ENCODE results near the gene SPI1. TPM values are rescaled to one million over a fixed set of nuclear protein-coding genes. Genes with fewer than 3 reads are reported as not detected.
"Not testable (repeated sequence)": the region's sequence is repeated elsewhere in the genome, so short reads cannot be mapped to it uniquely, and the experiment has no call there.

Gene SPI1
- total RNA-seq, 2 experiments from 2014 or later: 2.9 to 3.5 TPM

DNA sequence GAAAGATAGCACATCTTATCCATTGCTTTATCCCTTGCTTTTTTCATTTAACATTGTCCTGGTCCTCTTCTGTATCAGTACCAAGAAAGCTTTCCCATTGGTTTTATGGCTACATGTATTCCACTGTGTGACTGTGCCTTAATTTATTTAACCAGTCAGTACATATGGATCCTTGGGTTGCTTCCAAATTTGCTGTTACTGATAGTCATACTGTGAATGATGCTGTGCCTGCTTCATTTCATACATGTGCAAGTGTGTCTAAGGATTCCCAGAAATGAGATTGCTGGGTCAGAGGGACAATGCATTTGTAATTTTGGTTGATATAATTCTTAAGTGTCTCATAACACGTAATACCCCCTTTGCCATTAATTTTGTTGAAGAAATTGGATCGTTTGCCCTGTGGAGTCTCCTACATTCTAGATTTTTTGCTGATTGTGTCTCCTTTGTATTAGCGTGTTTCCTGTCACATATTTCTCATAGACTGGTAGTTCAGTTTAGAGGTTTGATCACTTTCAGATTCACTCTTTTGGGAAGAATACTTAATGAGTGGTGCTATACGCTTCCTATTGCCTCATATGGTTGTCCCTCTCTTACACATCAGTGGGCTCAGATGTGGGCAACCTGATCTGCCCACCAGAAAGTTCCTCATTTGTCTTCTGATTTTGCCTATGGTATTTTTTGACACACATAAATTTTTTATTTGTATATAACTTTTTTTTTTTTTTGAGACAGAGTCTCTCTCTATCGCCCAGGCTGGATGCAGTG lies 61.1 kb downstream of the SPI1 start:
- H3K4me3 Mint-ChIP-seq: no peak overlapping the region
- no peaks in the 10 kb centered on the region for H3K27me3 Mint-ChIP-seq
- POLR2A ChIA-PET: no interaction called here
- no peaks in the 10 kb centered on the region for H3K4me1 Mint-ChIP-seq
- no peak overlapping the region for H3K27ac Mint-ChIP-seq
- H3K9me3 Mint-ChIP-seq: no peaks in the 10 kb centered on the region
- DNase-seq (no peak), ATAC-seq (ENCODE audit: low read depth) (no peak)
- peaks cover 29% of the 10 kb centered on the region for H3K36me3 Mint-ChIP-seq

DNA sequence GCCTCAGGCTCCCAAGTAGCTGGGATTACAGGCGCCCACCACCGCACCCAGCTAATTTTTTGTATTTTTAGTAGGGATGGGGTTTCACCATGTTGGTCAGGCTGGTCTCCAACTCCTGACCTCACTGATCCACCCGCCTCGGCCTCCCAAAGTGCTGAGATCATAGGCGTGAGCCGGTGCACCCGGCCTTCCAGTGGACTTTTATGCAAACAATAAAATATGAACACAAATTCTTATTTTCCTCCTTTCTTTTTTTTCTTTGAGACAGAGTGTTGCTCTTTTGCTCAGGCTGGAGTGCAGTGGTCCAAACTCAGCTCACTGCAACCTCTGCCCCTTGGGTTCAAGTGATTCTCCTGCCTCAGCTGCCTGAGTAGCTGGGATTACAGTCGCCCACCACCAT lies 61.8 kb downstream of the SPI1 start:
- POLR2A ChIA-PET: interaction anchor here (0.7 kb wide), 1 partner anchor 16 kb away, joined by 4 read pairs; no protein-coding TSS in a partner anchor
- DNase-seq; H3K27ac Mint-ChIP-seq; H3K27me3 Mint-ChIP-seq; ATAC-seq (ENCODE audit: low read depth); H3K9me3 Mint-ChIP-seq; H3K4me1 Mint-ChIP-seq; H3K4me3 Mint-ChIP-seq: not testable (repeated sequence)
- H3K36me3 Mint-ChIP-seq: peaks cover 29% of the 10 kb centered on the region

DNA sequence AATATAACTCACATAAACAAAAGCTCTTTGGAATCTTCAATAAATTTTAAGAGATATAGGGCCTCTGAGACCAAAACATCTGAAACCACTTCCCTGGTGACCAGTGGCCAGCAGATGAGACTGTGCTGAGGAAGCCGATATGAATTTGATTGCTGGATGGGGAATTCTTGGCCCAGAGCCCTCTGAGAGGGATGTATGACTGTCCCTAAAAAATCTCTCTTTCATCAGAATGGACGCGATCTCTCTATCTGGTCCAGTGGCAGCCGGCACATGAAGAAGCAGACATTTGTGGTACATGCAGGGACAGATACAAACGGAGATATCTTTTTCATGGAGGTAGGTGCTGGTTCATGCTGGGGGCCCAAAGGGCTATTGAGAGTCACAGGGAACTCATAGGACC lies 63.4 kb downstream of the SPI1 start:
- H3K27me3 Mint-ChIP-seq: no peaks in the 10 kb centered on the region
- no peaks in the 10 kb centered on the region for H3K9me3 Mint-ChIP-seq
- H3K27ac Mint-ChIP-seq: no peak overlapping the region
- no peaks in the 10 kb centered on the region for H3K4me1 Mint-ChIP-seq
- POLR2A ChIA-PET: no interaction called here
- no peak overlapping the region for H3K4me3 Mint-ChIP-seq
- DNase-seq (no peak), ATAC-seq (ENCODE audit: low read depth) (no peak)
- peaks cover 29% of the 10 kb centered on the region for H3K36me3 Mint-ChIP-seq

DNA sequence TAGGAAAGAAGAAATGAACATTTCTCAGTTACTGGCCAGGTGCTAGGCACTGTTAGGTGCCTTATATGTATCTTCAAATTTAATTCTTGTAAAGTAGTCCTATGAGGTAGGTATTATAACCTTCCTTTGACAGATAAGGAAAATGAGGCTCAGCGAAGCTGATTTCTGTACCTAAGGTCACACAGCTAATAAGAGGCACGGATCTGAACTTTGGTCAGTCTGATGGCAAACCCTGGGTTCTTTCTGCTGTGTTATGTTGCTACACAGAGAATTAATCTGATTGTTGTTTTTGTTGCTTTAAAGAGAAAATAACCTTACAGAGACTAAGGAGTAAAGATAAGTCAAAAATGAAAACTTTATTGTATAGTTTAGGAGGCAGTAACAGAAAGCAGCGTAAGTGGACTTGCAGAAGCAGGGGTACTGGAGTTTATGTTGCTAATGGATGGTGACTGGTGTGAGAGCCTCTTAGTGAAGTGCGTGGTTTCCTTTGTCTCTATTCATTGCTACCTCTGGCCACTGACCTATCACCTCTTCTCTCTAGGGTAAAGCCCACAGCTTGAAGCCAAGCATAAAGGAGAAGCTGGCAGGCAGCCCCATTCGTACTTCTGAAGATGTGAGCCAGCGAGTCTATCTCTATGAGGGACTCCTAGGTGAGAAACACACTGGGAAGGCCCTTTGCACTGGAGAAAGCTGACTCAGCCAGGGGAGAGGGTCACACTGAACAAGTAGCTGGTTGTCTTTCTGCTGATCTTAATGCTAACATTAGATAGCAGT lies 70.1 kb downstream of the SPI1 start:
- H3K27me3 Mint-ChIP-seq: no peaks in the 10 kb centered on the region
- no peak for DNase-seq
- peaks cover 32% of the 10 kb centered on the region for H3K36me3 Mint-ChIP-seq
- no peaks in the 10 kb centered on the region for H3K9me3 Mint-ChIP-seq
- H3K4me1 Mint-ChIP-seq: peaks cover 2% of the 10 kb centered on the region
- H3K4me3 Mint-ChIP-seq: no peak overlapping the region
- no peak for ATAC-seq (ENCODE audit: low read depth)
- H3K27ac Mint-ChIP-seq: no peak overlapping the region
- POLR2A ChIA-PET: no interaction called here

DNA sequence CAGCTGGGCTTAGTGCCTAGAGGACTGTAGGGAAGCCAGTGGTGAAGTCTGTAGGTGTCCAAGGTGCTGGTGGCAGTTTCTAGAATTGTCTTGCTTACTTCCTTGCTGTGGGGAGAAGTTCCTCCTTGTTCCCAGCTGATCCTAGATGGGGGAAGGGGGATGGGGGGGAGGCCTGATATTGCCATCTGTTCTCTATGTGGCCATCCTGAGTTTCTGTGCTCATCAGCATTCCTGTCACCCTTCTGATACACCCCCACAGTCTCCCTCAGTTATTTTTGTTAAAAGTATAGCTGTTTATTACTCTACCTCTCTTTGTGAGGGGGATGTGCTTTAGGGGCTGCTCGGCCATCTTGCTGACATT lies 71.9 kb downstream of the SPI1 start:
- no peak for ATAC-seq (ENCODE audit: low read depth)
- H3K4me1 Mint-ChIP-seq: peaks cover 6% of the 10 kb centered on the region
- POLR2A ChIA-PET: no interaction called here
- H3K4me3 Mint-ChIP-seq: no peak overlapping the region
- H3K9me3 Mint-ChIP-seq: peaks cover 5% of the 10 kb centered on the region
- no peak overlapping the region for H3K27ac Mint-ChIP-seq
- H3K27me3 Mint-ChIP-seq: no peaks in the 10 kb centered on the region
- DNase-seq: no peak
- H3K36me3 Mint-ChIP-seq: peaks cover 45% of the 10 kb centered on the region

DNA sequence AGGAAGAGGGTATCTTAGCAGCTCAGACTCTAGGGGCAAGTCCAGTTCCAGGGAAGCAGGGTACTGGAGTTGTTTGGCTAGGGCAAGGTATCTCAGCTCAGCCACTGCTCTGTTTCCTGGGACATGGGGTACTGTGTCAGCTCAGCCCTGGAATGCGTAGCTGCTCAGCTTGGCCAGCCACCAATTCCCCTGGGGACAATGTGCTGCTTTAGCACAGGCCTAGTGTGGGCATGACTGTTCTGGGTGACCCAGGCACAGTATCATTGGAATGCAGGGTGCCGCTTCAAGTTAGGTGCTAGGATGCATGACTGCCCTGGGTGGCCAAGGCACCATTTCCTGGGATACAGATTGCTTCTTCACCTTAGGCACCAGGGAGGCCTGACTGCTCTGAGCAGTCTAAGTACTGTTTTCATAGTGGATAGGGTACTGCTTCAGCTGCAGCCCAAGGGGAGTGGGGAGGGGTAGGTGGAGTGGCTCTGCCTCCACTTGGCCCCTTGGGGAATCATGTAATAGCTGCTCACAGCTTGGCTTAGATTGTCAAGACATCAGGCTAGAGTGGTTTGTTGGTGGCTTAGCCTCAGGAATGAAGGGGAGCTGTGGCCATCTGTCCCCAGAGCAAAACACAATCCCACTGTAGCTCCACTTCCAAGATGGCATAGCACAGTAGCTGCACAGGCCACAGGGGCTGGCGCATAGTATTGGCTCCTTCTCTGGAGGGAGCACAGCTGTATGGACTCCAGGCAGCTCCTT lies 72.4 kb downstream of the SPI1 start:
- ATAC-seq (ENCODE audit: low read depth) (peak; percentile 18), DNase-seq (no peak)
- Mint-ChIP-seq H3K4me3 (no peak overlapping the region), H3K27ac (no peak overlapping the region), H3K27me3 (no peaks in the 10 kb centered on the region), H3K36me3 (peaks cover 48% of the 10 kb centered on the region), H3K4me1 (peaks cover 6% of the 10 kb centered on the region), H3K9me3 (peaks cover 5% of the 10 kb centered on the region)
- POLR2A ChIA-PET: no interaction called here

Small RNAs within 50 kb of the gene (microRNA-seq; reads per million reads assigned to microRNA genes)
- not detected for gene MIR4487

Other genes starting within 250 kb of the SPI1 start
- gene ARFGAP2, start 201.7 kb downstream of the SPI1 start, total RNA-seq: 100 to 1,000 TPM; 108 to 113 TPM
- gene PACSIN3, start 192.1 kb downstream of the SPI1 start, total RNA-seq: 1 to 10 TPM; 1.1 to 1.3 TPM
- 100 to 1,000 TPM; 178 to 181 TPM for gene DDB2, start 163.6 kb downstream of the SPI1 start, total RNA-seq
- gene ACP2, start 129.7 kb downstream of the SPI1 start, total RNA-seq: 10 to 100 TPM; 26.5 to 31.1 TPM
- 10 to 100 TPM; 11.7 to 15.1 TPM for gene NR1H3, start 120.6 kb downstream of the SPI1 start, total RNA-seq
- 100 to 1,000 TPM; 113 to 114 TPM for gene MADD, start 108.4 kb downstream of the SPI1 start, total RNA-seq
- gene MYBPC3, start 25.8 kb downstream of the SPI1 start, total RNA-seq: under 1 TPM in 1 of 2 experiments, not detected in 1; 0.11 TPM
- gene SLC39A13, start 30.0 kb upstream of the SPI1 start, total RNA-seq: 10 to 100 TPM; 33.1 to 38.2 TPM
- 100 to 1,000 TPM; 113 to 115 TPM for gene PSMC3, start 47.9 kb upstream of the SPI1 start, total RNA-seq
- gene RAPSN, start 70.6 kb upstream of the SPI1 start, total RNA-seq: under 1 TPM; 0.42 to 0.91 TPM
- 100 to 1,000 TPM; 102 to 113 TPM for gene CELF1, start 174.6 kb upstream of the SPI1 start, total RNA-seq
- 10 to 100 TPM; 37.9 to 39.3 TPM for gene PTPMT1, start 187.1 kb upstream of the SPI1 start, total RNA-seq
- gene KBTBD4, start 200.4 kb upstream of the SPI1 start, total RNA-seq: 10 to 100 TPM; 18.8 to 19.0 TPM
- 100 to 1,000 TPM; 105 to 108 TPM for gene NDUFS3, start 200.5 kb upstream of the SPI1 start, total RNA-seq
- gene FAM180B, start 208.1 kb upstream of the SPI1 start, total RNA-seq: not detected
- gene C1QTNF4, start 215.9 kb upstream of the SPI1 start, total RNA-seq: under 1 TPM; 0.43 to 0.47 TPM

Measured in activated naive CD8-positive, alpha-beta T cell treated with anti-CD3 and anti-CD28 coated beads, Interleukin-2, amount 10 ng/mL, durations not matched to agents 7 days and 5 days (primary cell).